ENCODE results near the gene JARID2. TPM values are rescaled to one million over a fixed set of nuclear protein-coding genes. Genes with fewer than 3 reads are reported as not detected.

The JARID2 gene
- total and polyA plus RNA-seq, 2 of the 13 experiments (the other 11 are each of a cell fraction or from before 2014, with no cell fraction given): 7.5 to 10.3 TPM

- H3K4me1 ChIP-seq (ENCODE audit: insufficient read depth, low read length): peaks cover 54% of the 10 kb centered on the region
- no TSS peak for BruUV-seq (replicated peaks)
- no peak overlapping the region for H3K9ac ChIP-seq (ENCODE audit: insufficient read depth, low read depth, low read length)
- 85% methylated on average over 4 of the region's 4 CpGs for WGBS (ENCODE audit: low lambda C conversion rate)
- FAIRE-seq (no peak), ATAC-seq (no peak), DNase-seq (ENCODE audit: low spot score) (no peak)
- TF ChIP-seq TRIM22 (IDR thresholded peaks at IDR 0.05) (no peak), ZMYM2 (CRISPR knock-in tag; IDR thresholded peaks at IDR 0.05) (no peak), ZNF776 (CRISPR knock-in tag; IDR thresholded peaks at IDR 0.05) (no peak), ZNF33A (CRISPR knock-in tag; IDR thresholded peaks at IDR 0.05; ENCODE audit: borderline replicate concordance) (no peak), ZNF546 (CRISPR knock-in tag; conservative IDR thresholded peaks at IDR 0.05) (no peak), TOPORS (CRISPR knock-in tag; IDR thresholded peaks at IDR 0.05) (no peak), ZNF609 (CRISPR knock-in tag; IDR thresholded peaks at IDR 0.05; ENCODE audit: borderline replicate concordance) (no peak), ZNF607 (CRISPR knock-in tag; IDR thresholded peaks at IDR 0.05; ENCODE audit: borderline replicate concordance) (no peak), ATRX (CRISPR knock-in tag; IDR thresholded peaks at IDR 0.05; ENCODE audit: borderline replicate concordance) (no peak), CHD4 (IDR thresholded peaks at IDR 0.05; ENCODE audit: borderline replicate concordance, low read length) (no peak), SNAPC4 (CRISPR knock-in tag; IDR thresholded peaks at IDR 0.05) (no peak)
- ChIA-PET POLR2A (no interaction called here), CTCF (ENCODE audit: low intra/inter-chr PET ratio, low total read pairs) (no interaction called here)
- H3K4me3 ChIP-seq (replicated peaks in 1 of 3; ENCODE audit: insufficient read depth in 1 of 3, low read depth in 2 of 3, low read length in 3 of 3): no peak overlapping the region
- H4K20me1 ChIP-seq (ENCODE audit: insufficient read depth, low read length): no peaks in the 10 kb centered on the region
- no peaks in the 10 kb centered on the region for H3K9me3 ChIP-seq (ENCODE audit: low read length)
- in situ Hi-C loops (cut with HindIII; ENCODE audit: extremely low pct_ligation_motif_present, low pct_unique_long_range_greater_than_20kb) (no loop called here), intact Hi-C loops (cut with micrococcal nuclease; ENCODE audit: unreplicated experiment) (no loop called here)
- H3K4me2 ChIP-seq (ENCODE audit: low read depth, low read length): peak overlapping the region; percentile 38; the same call in 1 of the 2 replicates
- H3K27ac ChIP-seq (ENCODE audit: extremely low read length, insufficient read depth, low read length): peak overlapping the region; percentile 45
- no peaks in the 10 kb centered on the region for H3K36me3 ChIP-seq (replicated peaks in 1 of 2; ENCODE audit: control insufficient read depth in 1 of 2, insufficient read depth in 2 of 2, low read length in 2 of 2)
- H3K27me3 ChIP-seq (ENCODE audit: control insufficient read depth in 1 of 2, insufficient read depth in 2 of 2, low read length in 2 of 2): no peaks in the 10 kb centered on the region
- peaks cover 68% of the 10 kb centered on the region for H3K79me2 ChIP-seq (ENCODE audit: insufficient read depth, low read length)
- no peak overlapping the region for H2AFZ ChIP-seq (ENCODE audit: low read length)
Measured at GRCh38 chr6:15317251-15317650, 71.4 kb downstream of the JARID2 start.

Measured in HepG2 (cell line).